Natural killer cell (primary cell): ENCODE results near the gene PRKCQ. TPM values are rescaled to one million over a fixed set of nuclear protein-coding genes. Genes with fewer than 3 reads are reported as not detected.

Experiments
- ATAC-seq, 3 donors: fragments of 150-1000 bp in 2 of 3; fragments of 200-7000 bp in 1 of 3; cut with Tn5 transposase; 1 replicate in 1 of 3; 2 replicates in 2 of 3; pipeline ENCODE4 v1.10.0; 2021; ENCODE audit warnings: mild to moderate bottlenecking in 2 of 3, moderate library complexity in 2 of 3
- DNase-seq, 2 donors: peaks; one replicate each; pipeline versions ENCODE4 v3.0.0 to v3.0.0-alpha.2; 2013 to 2021; ENCODE audit warnings: mixed read lengths in 1 of 2
- H3K27ac ChIP-seq: one replicate; pipeline ENCODE4 v1.5.1; 2013; ENCODE audit warnings: mild to moderate bottlenecking, low read length
- H3K27me3 ChIP-seq: one replicate; pipeline ENCODE4 v1.6.1; 2013; ENCODE audit warnings: low read length; ENCODE audit not compliant: control insufficient read depth, insufficient read depth
- H3K36me3 ChIP-seq: one replicate; pipeline ENCODE4 v1.6.1; 2013; ENCODE audit warnings: low read length; ENCODE audit not compliant: control insufficient read depth, insufficient read depth
- H3K4me1 ChIP-seq: one replicate; pipeline ENCODE4 v1.6.1; 2013; ENCODE audit warnings: low read length; ENCODE audit not compliant: control insufficient read depth, insufficient read depth
- H3K4me3 ChIP-seq: one replicate; pipeline ENCODE4 v1.5.1; 2013; ENCODE audit warnings: low read length
- H3K9me3 ChIP-seq: one replicate; pipeline ENCODE4 v1.6.1; 2013; ENCODE audit warnings: low read length; ENCODE audit not compliant: control insufficient read depth, insufficient read depth
- H3K27ac Mint-ChIP-seq, 2 donors: one replicate each; pipeline ENCODE4 v1.8.0; 2022; ENCODE audit warnings: mild to moderate bottlenecking in 2 of 2, mixed read lengths in 2 of 2, moderate library complexity in 1 of 2
- H3K27me3 Mint-ChIP-seq, 2 donors: one replicate each; pipeline ENCODE4 v1.8.0; 2022; ENCODE audit warnings: low read depth in 2 of 2, mixed read lengths in 2 of 2
- H3K36me3 Mint-ChIP-seq: one replicate; pipeline ENCODE4 v1.8.0; 2022; ENCODE audit warnings: mixed read lengths
- H3K4me1 Mint-ChIP-seq, 2 donors: one replicate each; pipeline ENCODE4 v1.8.0; 2022; ENCODE audit warnings: mixed read lengths in 2 of 2
- H3K4me3 Mint-ChIP-seq: one replicate; pipeline ENCODE4 v1.8.0; 2022; ENCODE audit warnings: mild to moderate bottlenecking, moderate library complexity, mixed read lengths
- H3K9me3 Mint-ChIP-seq, 2 donors: one replicate each; pipeline ENCODE4 v1.8.0; 2022; ENCODE audit warnings: mixed read lengths in 2 of 2
- CTCF ChIP-seq: fragments of 200-600 bp; IDR thresholded peaks from one replicate; pipeline ENCODE4 v1.8.0; 2022; ENCODE audit warnings: antibody characterized with exemption
- WGBS: methylation state at CpG from one replicate; pipeline ENCODE4 v1.1.7; 2013; ENCODE audit warnings: missing lambda C conversion rate; ENCODE audit not compliant: insufficient coverage; 5-methylcytosine and 5-hydroxymethylcytosine counted together
- intact Hi-C: fragments of 100-400 bp; cut with micrococcal nuclease; formaldehyde crosslinking; loops from one replicate; pipeline ENCODE4 v1.14.2; 2022
- total RNA-seq, 4 donors: library from RNA; stranded (reverse); fragments of 120-200 nt in 1 of 4; gene quantifications; one replicate each; pipeline versions ENCODE4 v1.2.3 to v1.2.4, GENCODE V29; 2013 to 2022

PRKCQ gene
- total RNA-seq, 3 donors from 2014 or later (not counting 1 experiment from before 2014, with no cell fraction given): 46.5 to 69.5 (median 61.3) TPM

GRCh38 chr10:6405713-6406112 is 174.4 kb downstream of the PRKCQ start:
- no peak overlapping the region for H3K4me3 Mint-ChIP-seq
- H3K4me1 Mint-ChIP-seq: peaks cover 25 to 29% of the 10 kb centered on the region in 2 donors
- no peaks in the 10 kb centered on the region for H3K36me3 Mint-ChIP-seq
- ATAC-seq (no peak), DNase-seq (no peak)
- peak overlapping the region in 1 of 2 donors; percentile 41 for H3K27ac Mint-ChIP-seq
- Histone ChIP-seq H3K4me3 (no peak overlapping the region), H3K4me1 (peaks cover 11% of the 10 kb centered on the region), H3K9me3 (no peaks in the 10 kb centered on the region), H3K36me3 (no peaks in the 10 kb centered on the region), H3K27ac (no peak overlapping the region), H3K27me3 (no peaks in the 10 kb centered on the region)
- H3K27me3 Mint-ChIP-seq: peaks cover 6 to 13% of the 10 kb centered on the region in 2 donors
- H3K9me3 Mint-ChIP-seq: no peaks in the 10 kb centered on the region
- TF ChIP-seq CTCF: no peak
- intact Hi-C loops: no loop called here
- WGBS: 98% methylated on average over 3 of the region's 3 CpGs

GRCh38 chr10:6404127-6405072 is 175.7 kb downstream of the PRKCQ start:
- H3K27me3 ChIP-seq: no peaks in the 10 kb centered on the region
- WGBS: 93% methylated on average over 1 of the region's 1 CpG
- no peak for DNase-seq
- Mint-ChIP-seq H3K9me3 (no peaks in the 10 kb centered on the region), H3K4me3 (no peak overlapping the region), H3K4me1 (peaks cover 13 to 18% of the 10 kb centered on the region in 2 donors), H3K27me3 (peaks cover 6 to 13% of the 10 kb centered on the region in 2 donors), H3K36me3 (no peaks in the 10 kb centered on the region), H3K27ac (peak overlapping the region in 1 of 2 donors; percentile 41)
- ATAC-seq: no peak
- no peaks in the 10 kb centered on the region for H3K9me3 ChIP-seq
- TF ChIP-seq CTCF: peak; percentile 14
- intact Hi-C loops: loop anchor here (5.0 kb wide), 1 partner anchor 317 kb away; the partner anchor contains the start of gene RBM17
- peaks cover 9% of the 10 kb centered on the region for H3K4me1 ChIP-seq
- no peak overlapping the region for H3K27ac ChIP-seq
- H3K36me3 ChIP-seq: no peaks in the 10 kb centered on the region
- H3K4me3 ChIP-seq: no peak overlapping the region

GRCh38 chr10:6402960-6403359 is 177.1 kb downstream of the PRKCQ start:
- H3K36me3 ChIP-seq: no peaks in the 10 kb centered on the region
- H3K4me1 ChIP-seq: peaks cover 9% of the 10 kb centered on the region
- H3K4me3 ChIP-seq: no peak overlapping the region
- no peak overlapping the region for H3K27ac ChIP-seq
- DNase-seq (no peak), ATAC-seq (no peak)
- H3K4me1 Mint-ChIP-seq: peaks cover 7 to 13% of the 10 kb centered on the region in 2 donors
- H3K27me3 ChIP-seq: no peaks in the 10 kb centered on the region
- peaks cover 6 to 13% of the 10 kb centered on the region in 2 donors for H3K27me3 Mint-ChIP-seq
- H3K9me3 ChIP-seq: no peaks in the 10 kb centered on the region
- TF ChIP-seq CTCF: no peak
- no peaks in the 10 kb centered on the region for H3K9me3 Mint-ChIP-seq
- no peaks in the 10 kb centered on the region for H3K36me3 Mint-ChIP-seq
- intact Hi-C loops: loop anchor here (1.0 to 5.0 kb wide), 2 partner anchors 294 to 316 kb away; partner anchors contain the start of gene RBM17
- 93% methylated on average over 8 of the region's 8 CpGs for WGBS
- H3K4me3 Mint-ChIP-seq: no peak overlapping the region
- peak overlapping the region in 1 of 2 donors; percentile 17 for H3K27ac Mint-ChIP-seq
